ENCODE results near the gene MSANTD2. TPM values are rescaled to one million over a fixed set of nuclear protein-coding genes. Genes with fewer than 3 reads are reported as not detected.

The MSANTD2 gene
- total RNA-seq, 4 donors from 2014 or later: 5.2 to 16.4 (median 6.7) TPM

- 95 to 100% methylated on average over 2 of the region's 2 CpGs for WGBS, 2 donors
- H3K36me3 ChIP-seq: peaks cover 0 to 62% (median 0%) of the 10 kb centered on the region in 3 donors
- H3K9me3 ChIP-seq: no peaks in the 10 kb centered on the region
- DNase-seq: no peak
- TF ChIP-seq CTCF (IDR thresholded peaks at IDR 0.05) (no peak), POLR2A (IDR thresholded peaks at IDR 0.05) (no peak)
- H3K27ac ChIP-seq: no peak overlapping the region
- H3K4me1 ChIP-seq: peaks cover 10 to 28% (median 13%) of the 10 kb centered on the region in 3 donors
- intact Hi-C loops (cut with DNase I): loop anchor here (10.0 kb wide), 1 partner anchor 69 kb away; no protein-coding TSS in a partner anchor
- H3K27me3 ChIP-seq: peaks cover 0 to 22% (median 2%) of the 10 kb centered on the region in 4 donors
- no peak overlapping the region for H3K4me3 ChIP-seq
These were observed 34.0 kb downstream of the MSANTD2 start for GRCh38 chr11:124766156-124766555.

GRCh38 chr11:124763156-124763947 lies 36.9 kb downstream of the MSANTD2 start:
- peak; percentile 20 for DNase-seq
- H3K4me1 ChIP-seq: peaks cover 22 to 57% (median 27%) of the 10 kb centered on the region in 3 donors
- H3K27ac ChIP-seq: peak overlapping the region; percentile 43 to 91 (median 80)
- peaks cover 0 to 37% (median 0%) of the 10 kb centered on the region in 3 donors for H3K36me3 ChIP-seq
- H3K27me3 ChIP-seq: peaks cover 6 to 50% (median 20%) of the 10 kb centered on the region in 4 donors
- no peaks in the 10 kb centered on the region for H3K9me3 ChIP-seq
- intact Hi-C loops (cut with DNase I): loop anchor here (5.0 to 10.0 kb wide), 2 partner anchors 71 to 96 kb away; no protein-coding TSS in a partner anchor
- 6 to 11% methylated on average over 11 to 21 of the region's 21 CpGs for WGBS, 2 donors
- TF ChIP-seq POLR2A (IDR thresholded peaks at IDR 0.05) (no peak), CTCF (IDR thresholded peaks at IDR 0.05) (peak; percentile 35 to 76 (median 71))
- peak overlapping the region; percentile 32 to 77 (median 55) for H3K4me3 ChIP-seq

GRCh38 chr11:124762624-124763155 lies 37.5 kb downstream of the MSANTD2 start:
- WGBS, 2 donors: 2% methylated on average over 14 of the region's 45 CpGs; no CpG with 5 or more reads in 1 of the 2 donors
- Histone ChIP-seq H3K4me1 (peaks cover 28 to 63% (median 34%) of the 10 kb centered on the region in 3 donors), H3K27ac (peak overlapping the region; percentile 43 to 91 (median 80)), H3K9me3 (no peaks in the 10 kb centered on the region), H3K4me3 (peak overlapping the region; percentile 32 to 77 (median 55)), H3K27me3 (peaks cover 6 to 56% (median 20%) of the 10 kb centered on the region in 4 donors), H3K36me3 (peaks cover 0 to 31% (median 0%) of the 10 kb centered on the region in 3 donors)
- intact Hi-C loops (cut with DNase I): loop anchor here (5.0 to 10.0 kb wide), 2 partner anchors 72 to 95 kb away; no protein-coding TSS in a partner anchor
- TF ChIP-seq CTCF (IDR thresholded peaks at IDR 0.05) (no peak), POLR2A (IDR thresholded peaks at IDR 0.05) (no peak)
- no peak for DNase-seq

GRCh38 chr11:124762105-124762623 lies 38.0 kb downstream of the MSANTD2 start, which contains the start of gene ESAM:
TSS of gene ESAM (minus strand) at chr11:124762290. CDS start at chr11:124762154, 136 bp downstream.
- Histone ChIP-seq H3K27ac (peak within 1 kb of the TSS; percentile 43 to 91 (median 84)), H3K9me3 (no peaks in the 10 kb centered on the region), H3K36me3 (peaks cover 0 to 26% (median 0%) of the 10 kb centered on the region in 3 donors), H3K4me3 (peak within 1 kb of the TSS; percentile 32 to 77 (median 55)), H3K4me1 (peaks cover 33 to 64% (median 34%) of the 10 kb centered on the region in 3 donors), H3K27me3 (peaks cover 6 to 62% (median 23%) of the 10 kb centered on the region in 4 donors)
- 0% methylated on average over 5 to 19 of the region's 55 CpGs for WGBS, 2 donors
- DNase-seq: no peak
- TF ChIP-seq CTCF (IDR thresholded peaks at IDR 0.05): no peak
- TF ChIP-seq POLR2A (IDR thresholded peaks at IDR 0.05): peak in 1 of 4 donors; percentile 51
- intact Hi-C loops (cut with DNase I): loop anchor here (5.0 to 10.0 kb wide), 2 partner anchors 73 to 95 kb away; no protein-coding TSS in a partner anchor

Measured in esophagus squamous epithelium (tissue), 5 donors.